ENCODE data around the gene ATP5ME.

The ATP5ME gene

GRCh38 chr4:632196-632790, 41.8 kb downstream of the ATP5ME start:
- DNase-seq = no peak

GRCh38 chr4:630656-631055, 43.4 kb downstream of the ATP5ME start:
- DNase-seq = no peak

GRCh38 chr4:629915-630641, 44.0 kb downstream of the ATP5ME start:
- DNase-seq = no peak

GRCh38 chr4:629636-629914, 44.5 kb downstream of the ATP5ME start:
- no peak for DNase-seq

GRCh38 chr4:628821-629635, 45.0 kb downstream of the ATP5ME start:
- no peak for DNase-seq

- DNase-seq = no peak
Measured at GRCh38 chr4:628311-628741, 45.8 kb downstream of the ATP5ME start.

GRCh38 chr4:627347-628125, 46.5 kb downstream of the ATP5ME start:
- DNase-seq = no peak

- DNase-seq = no peak
Measured at GRCh38 chr4:626201-627091, 47.6 kb downstream of the ATP5ME start.

GRCh38 chr4:625631-626161, 48.4 kb downstream of the ATP5ME start:
- DNase-seq = no peak

GRCh38 chr4:624705-625590, 49.1 kb downstream of the ATP5ME start, which contains the start of gene PDE6B:
Gene PDE6B, plus strand, starts transcription at chr4:625573. Its CDS starts 54 bp downstream, at chr4:625627.
- DNase-seq = no peak

- no peak for DNase-seq
Measured at GRCh38 chr4:623914-624566, 50.0 kb downstream of the ATP5ME start.

GRCh38 chr4:622996-623913, 50.8 kb downstream of the ATP5ME start:
- DNase-seq = no peak
